GM12873 (cell line): ENCODE results near the gene SLC2A10.

Experiments used
- TF ChIP-seq, protein P1 (sequence below): IDR thresholded peaks from 2 replicates; pipeline ENCODE4 v1.5.1; 2012; ENCODE audit warnings: low read depth, mild to moderate bottlenecking, moderate library complexity, low read length, control low read depth; ENCODE audit not compliant: insufficient read depth; ENCODE audit errors: missing control alignments

The SLC2A10 gene

GRCh38 chr20:46701556-46701955 lies 7.9 kb upstream of the SLC2A10 start:
- TF ChIP-seq, protein P1, sequence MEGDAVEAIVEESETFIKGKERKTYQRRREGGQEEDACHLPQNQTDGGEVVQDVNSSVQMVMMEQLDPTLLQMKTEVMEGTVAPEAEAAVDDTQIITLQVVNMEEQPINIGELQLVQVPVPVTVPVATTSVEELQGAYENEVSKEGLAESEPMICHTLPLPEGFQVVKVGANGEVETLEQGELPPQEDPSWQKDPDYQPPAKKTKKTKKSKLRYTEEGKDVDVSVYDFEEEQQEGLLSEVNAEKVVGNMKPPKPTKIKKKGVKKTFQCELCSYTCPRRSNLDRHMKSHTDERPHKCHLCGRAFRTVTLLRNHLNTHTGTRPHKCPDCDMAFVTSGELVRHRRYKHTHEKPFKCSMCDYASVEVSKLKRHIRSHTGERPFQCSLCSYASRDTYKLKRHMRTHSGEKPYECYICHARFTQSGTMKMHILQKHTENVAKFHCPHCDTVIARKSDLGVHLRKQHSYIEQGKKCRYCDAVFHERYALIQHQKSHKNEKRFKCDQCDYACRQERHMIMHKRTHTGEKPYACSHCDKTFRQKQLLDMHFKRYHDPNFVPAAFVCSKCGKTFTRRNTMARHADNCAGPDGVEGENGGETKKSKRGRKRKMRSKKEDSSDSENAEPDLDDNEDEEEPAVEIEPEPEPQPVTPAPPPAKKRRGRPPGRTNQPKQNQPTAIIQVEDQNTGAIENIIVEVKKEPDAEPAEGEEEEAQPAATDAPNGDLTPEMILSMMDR, result no peak

DNA sequence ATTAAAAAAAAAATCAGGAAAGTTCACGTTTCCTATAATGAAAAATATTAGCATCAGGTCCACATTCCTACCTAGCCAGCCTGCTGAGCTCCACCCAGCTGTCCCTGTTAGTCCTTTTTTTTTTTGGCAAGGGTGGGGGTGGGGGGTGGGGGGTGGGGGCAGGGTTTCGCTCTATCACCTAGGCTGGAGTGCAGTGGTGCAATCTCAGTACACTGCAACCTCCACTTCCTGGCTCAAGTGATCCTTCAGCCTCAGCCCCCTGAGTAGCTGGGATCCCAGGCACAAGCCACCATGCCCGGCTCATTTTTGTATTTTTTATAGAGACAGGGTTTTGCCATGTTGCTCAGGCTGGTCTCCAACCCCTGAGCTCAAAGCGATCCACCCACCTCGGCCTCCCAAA lies 7.5 kb upstream of the SLC2A10 start:
- TF ChIP-seq, protein P1, result no peak

DNA sequence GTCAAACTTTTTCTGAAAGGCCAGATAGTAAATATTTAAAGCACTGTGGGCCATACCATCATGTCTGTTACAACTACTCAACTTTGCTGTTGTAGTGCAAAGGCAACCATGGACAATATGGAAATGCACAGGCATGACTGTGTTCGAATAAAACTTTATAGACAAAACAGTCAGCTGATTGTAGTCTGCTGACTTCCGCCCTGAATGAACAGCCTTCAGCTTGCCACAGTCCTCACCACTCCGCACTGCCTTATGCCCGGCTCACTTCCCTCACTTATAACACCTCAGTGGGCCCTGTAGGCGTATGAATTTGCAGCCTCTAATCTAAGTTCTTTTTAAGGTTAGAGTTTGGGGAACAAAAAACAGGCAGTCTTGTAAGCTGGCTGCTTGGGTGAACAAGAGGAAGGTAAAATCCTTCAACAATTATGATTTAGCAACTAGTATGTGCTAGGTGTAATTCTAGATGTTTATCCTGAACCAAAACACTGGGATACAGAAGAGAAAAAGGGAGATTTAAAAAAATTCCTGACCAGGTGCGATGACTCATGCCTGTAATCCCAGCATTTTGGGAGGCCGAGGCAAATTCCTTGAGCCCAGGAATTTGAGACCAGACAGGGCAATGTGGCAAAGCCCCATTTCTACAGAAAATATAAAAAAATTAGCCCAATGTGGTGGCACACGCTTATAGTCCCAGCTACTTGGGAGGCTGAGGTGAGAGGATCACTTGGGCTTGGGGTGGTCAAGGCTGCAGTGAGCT lies 6.8 kb upstream of the SLC2A10 start:
- TF ChIP-seq, protein P1, result no peak

DNA sequence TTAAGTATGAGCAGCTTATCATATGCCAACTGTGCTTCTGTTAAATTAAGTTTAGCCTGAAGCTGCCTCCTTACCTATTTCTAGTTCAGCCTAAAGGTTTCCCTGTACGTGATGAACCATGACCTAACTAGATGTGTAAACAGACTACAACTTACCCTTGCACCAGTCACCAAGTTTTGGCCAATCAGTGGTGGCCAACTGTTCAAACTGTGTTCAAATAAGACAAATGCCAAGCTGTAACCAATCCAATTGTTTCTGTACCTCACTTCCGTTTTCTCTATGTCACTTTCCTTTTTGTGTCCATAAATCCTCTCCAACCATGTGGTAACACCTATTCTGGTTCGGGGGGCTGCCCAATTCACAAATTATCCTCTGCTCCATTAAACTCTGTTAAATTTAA lies 6.0 kb upstream of the SLC2A10 start:
- TF ChIP-seq, protein P1, result no peak

DNA sequence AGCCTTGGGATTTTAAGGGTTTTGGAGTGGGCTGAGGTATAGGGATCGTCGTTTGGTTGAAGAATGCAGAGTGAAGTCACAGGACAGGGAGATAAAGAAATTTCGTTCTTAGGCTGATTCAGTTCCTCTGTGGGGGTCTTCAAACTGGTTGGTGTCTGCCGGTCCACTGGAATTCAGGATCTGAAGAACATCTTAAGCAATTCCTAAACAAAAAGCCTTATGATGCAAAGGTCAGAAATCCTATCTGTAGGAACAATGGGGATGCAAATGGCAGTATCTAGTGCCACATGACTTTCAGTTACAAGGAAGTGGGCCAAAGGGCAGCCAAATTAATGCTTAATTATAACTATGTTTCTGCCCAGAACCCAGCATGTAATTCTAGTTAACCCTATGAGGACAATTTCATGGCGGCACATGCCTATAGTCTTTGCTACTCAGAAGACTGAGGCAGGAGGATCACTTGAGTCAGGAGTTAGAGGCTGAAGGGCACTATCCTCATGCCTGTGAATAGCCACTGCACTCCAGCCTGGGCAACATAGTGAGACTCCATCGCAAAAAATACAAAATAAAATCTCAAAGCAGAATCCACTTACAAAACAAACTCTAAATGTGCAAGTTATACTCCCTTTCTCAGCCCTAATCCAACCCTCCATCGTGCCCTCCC lies 4.6 kb upstream of the SLC2A10 start:
- TF ChIP-seq, protein P1, result no peak

- TF ChIP-seq, protein P1, result no peak
Observed at GRCh38 chr20:46705378-46705729, 4.1 kb upstream of the SLC2A10 start.

- TF ChIP-seq, protein P1, result no peak
Observed at GRCh38 chr20:46706242-46706641, 3.2 kb upstream of the SLC2A10 start.
